ENCODE measurements around the gene SOCS7.

SOCS7 gene

GRCh38 chr17:38443356-38444031 is 91.8 kb downstream of the SOCS7 start:
- DNase-seq, result no peak

GRCh38 chr17:38444151-38444550 is 92.5 kb downstream of the SOCS7 start:
- peak; percentile 53 for DNase-seq

- no peak for DNase-seq
Measured at GRCh38 chr17:38447502-38448085, 96.0 kb downstream of the SOCS7 start.

- DNase-seq, result no peak
Measured at GRCh38 chr17:38448208-38448771, 96.6 kb downstream of the SOCS7 start.

GRCh38 chr17:38449364-38449763 is 97.7 kb downstream of the SOCS7 start:
- DNase-seq, result no peak

GRCh38 chr17:38450557-38451029 is 98.9 kb downstream of the SOCS7 start:
- DNase-seq, result no peak

- DNase-seq, result no peak
Measured at GRCh38 chr17:38451030-38451839, 99.6 kb downstream of the SOCS7 start.

- no peak for DNase-seq
Measured at GRCh38 chr17:38451840-38452529, 100.3 kb downstream of the SOCS7 start.

- DNase-seq, result no peak
Measured at GRCh38 chr17:38452719-38453118, 101.1 kb downstream of the SOCS7 start.

- no peak for DNase-seq
Measured at GRCh38 chr17:38453951-38454421, 102.3 kb downstream of the SOCS7 start.

GRCh38 chr17:38454532-38454931 is 102.9 kb downstream of the SOCS7 start:
- DNase-seq, result no peak

All from CD4-positive, alpha-beta T cell treated with Interleukin-10 for 1 hour (primary cell).